ENCODE results near the gene UPF3B.

UPF3B gene

DNA sequence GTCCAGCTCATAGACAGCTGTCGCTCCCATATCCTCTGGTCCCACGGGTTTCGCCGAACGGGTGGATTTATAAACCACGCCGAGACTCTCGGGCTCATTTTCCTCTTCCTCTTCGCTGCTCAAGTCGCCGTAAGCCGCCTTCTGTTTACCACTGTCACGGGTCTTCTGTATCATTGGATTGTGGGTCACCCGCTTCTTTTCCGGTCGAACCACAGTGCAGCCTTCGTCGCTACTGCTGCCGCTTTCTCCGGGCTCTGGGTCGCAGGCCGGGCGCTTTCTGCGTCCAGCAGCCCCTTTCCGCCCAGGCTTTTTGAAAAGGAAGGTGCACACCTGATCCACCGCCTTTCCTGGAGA lies 18.5 kb upstream of the UPF3B start:
- CTCF ChIA-PET = interaction anchor here (0.7 to 3.0 kb wide), 3 partner anchors 9 to 84 kb away, joined by 3 to 9 read pairs (median 4); no protein-coding TSS in a partner anchor

DNA sequence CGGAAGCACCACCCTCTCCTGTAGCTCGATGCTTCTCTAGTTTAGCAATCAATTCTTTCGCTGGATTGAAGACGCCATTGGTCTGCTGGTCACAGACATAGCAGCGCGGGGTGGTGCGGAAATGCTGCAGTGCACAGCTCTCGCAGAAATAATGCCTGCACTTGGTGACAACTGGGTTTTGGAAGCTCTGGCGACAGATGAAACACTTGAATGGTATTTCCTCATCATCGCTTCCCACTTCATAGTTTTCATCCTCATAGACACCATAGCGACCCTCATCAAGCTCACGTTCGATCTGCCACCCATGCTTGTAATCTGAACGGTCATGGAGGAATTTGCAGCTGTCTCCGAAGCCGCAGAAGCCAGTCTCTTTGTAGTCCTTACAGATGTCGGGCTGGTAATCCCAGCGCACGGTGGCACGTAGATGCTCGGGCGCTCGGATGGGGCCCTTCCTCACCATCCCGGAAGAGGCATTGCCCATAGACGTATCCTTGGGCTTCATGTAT lies 17.9 kb upstream of the UPF3B start:
- CTCF ChIA-PET = interaction anchor here (0.6 to 3.0 kb wide), 7 partner anchors 10 to 172 kb away, joined by 3 to 9 read pairs (median 4); no protein-coding TSS in a partner anchor
- peaks cover 3 to 6% of the 10 kb centered on the region in 2 experiments for H3K36me3 ChIP-seq (ENCODE audit: control insufficient read depth in 2 of 2, insufficient read depth in 1 of 2, low read length in 2 of 2)
- H3K4me1 ChIP-seq (ENCODE audit: control insufficient read depth, insufficient read depth, low read length) = no peaks in the 10 kb centered on the region
- H3K27ac ChIP-seq (ENCODE audit: extremely low read depth, low read depth, low read length) = peak overlapping the region; percentile 90
- POLR2A ChIA-PET = interaction anchor here (0.8 to 2.9 kb wide), 7 partner anchors 10 to 265 kb away, joined by 3 to 33 read pairs (median 6); partner anchors contain the start of genes RPL39 and UPF3B
- peak overlapping the region; percentile 59 for H3K4me3 ChIP-seq (ENCODE audit: low read depth, low read length)
- no peaks in the 10 kb centered on the region for H3K9me3 ChIP-seq (ENCODE audit: control insufficient read depth, insufficient read depth, low read depth, low read length)
- TF ChIP-seq ZNF19 (tag by site-specific recombination; IDR thresholded peaks at IDR 0.05; ENCODE audit: low read depth) (no peak), ZBTB20 (tag by site-specific recombination; IDR thresholded peaks at IDR 0.05) (no peak; the same call in 1 of the 2 replicates), ZNF341 (tag by site-specific recombination; IDR thresholded peaks at IDR 0.05; ENCODE audit: low read depth) (peak; percentile 78), TCF7L2 (IDR thresholded peaks at IDR 0.05; ENCODE audit: borderline replicate concordance, low read depth, low read length) (no peak), ZNF660 (tag by site-specific recombination; IDR thresholded peaks at IDR 0.05) (peak; percentile 81; the same call in 1 of the 2 replicates), SCRT2 (tag by site-specific recombination; IDR thresholded peaks at IDR 0.05) (no peak)
- TF ChIP-seq, protein P1, sequence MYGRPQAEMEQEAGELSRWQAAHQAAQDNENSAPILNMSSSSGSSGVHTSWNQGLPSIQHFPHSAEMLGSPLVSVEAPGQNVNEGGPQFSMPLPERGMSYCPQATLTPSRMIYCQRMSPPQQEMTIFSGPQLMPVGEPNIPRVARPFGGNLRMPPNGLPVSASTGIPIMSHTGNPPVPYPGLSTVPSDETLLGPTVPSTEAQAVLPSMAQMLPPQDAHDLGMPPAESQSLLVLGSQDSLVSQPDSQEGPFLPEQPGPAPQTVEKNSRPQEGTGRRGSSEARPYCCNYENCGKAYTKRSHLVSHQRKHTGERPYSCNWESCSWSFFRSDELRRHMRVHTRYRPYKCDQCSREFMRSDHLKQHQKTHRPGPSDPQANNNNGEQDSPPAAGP (tag by site-specific recombination; IDR thresholded peaks at IDR 0.05) = no peak
- TF ChIP-seq, protein P2, sequence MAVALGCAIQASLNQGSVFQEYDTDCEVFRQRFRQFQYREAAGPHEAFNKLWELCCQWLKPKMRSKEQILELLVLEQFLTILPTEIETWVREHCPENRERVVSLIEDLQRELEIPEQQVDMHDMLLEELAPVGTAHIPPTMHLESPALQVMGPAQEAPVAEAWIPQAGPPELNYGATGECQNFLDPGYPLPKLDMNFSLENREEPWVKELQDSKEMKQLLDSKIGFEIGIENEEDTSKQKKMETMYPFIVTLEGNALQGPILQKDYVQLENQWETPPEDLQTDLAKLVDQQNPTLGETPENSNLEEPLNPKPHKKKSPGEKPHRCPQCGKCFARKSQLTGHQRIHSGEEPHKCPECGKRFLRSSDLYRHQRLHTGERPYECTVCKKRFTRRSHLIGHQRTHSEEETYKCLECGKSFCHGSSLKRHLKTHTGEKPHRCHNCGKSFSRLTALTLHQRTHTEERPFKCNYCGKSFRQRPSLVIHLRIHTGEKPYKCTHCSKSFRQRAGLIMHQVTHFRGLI (tag by site-specific recombination; IDR thresholded peaks at IDR 0.05) = no peak
- TF ChIP-seq, protein P3, sequence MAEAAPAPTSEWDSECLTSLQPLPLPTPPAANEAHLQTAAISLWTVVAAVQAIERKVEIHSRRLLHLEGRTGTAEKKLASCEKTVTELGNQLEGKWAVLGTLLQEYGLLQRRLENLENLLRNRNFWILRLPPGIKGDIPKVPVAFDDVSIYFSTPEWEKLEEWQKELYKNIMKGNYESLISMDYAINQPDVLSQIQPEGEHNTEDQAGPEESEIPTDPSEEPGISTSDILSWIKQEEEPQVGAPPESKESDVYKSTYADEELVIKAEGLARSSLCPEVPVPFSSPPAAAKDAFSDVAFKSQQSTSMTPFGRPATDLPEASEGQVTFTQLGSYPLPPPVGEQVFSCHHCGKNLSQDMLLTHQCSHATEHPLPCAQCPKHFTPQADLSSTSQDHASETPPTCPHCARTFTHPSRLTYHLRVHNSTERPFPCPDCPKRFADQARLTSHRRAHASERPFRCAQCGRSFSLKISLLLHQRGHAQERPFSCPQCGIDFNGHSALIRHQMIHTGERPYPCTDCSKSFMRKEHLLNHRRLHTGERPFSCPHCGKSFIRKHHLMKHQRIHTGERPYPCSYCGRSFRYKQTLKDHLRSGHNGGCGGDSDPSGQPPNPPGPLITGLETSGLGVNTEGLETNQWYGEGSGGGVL (tag by site-specific recombination; IDR thresholded peaks at IDR 0.05) = no peak
- TF ChIP-seq, protein P4, sequence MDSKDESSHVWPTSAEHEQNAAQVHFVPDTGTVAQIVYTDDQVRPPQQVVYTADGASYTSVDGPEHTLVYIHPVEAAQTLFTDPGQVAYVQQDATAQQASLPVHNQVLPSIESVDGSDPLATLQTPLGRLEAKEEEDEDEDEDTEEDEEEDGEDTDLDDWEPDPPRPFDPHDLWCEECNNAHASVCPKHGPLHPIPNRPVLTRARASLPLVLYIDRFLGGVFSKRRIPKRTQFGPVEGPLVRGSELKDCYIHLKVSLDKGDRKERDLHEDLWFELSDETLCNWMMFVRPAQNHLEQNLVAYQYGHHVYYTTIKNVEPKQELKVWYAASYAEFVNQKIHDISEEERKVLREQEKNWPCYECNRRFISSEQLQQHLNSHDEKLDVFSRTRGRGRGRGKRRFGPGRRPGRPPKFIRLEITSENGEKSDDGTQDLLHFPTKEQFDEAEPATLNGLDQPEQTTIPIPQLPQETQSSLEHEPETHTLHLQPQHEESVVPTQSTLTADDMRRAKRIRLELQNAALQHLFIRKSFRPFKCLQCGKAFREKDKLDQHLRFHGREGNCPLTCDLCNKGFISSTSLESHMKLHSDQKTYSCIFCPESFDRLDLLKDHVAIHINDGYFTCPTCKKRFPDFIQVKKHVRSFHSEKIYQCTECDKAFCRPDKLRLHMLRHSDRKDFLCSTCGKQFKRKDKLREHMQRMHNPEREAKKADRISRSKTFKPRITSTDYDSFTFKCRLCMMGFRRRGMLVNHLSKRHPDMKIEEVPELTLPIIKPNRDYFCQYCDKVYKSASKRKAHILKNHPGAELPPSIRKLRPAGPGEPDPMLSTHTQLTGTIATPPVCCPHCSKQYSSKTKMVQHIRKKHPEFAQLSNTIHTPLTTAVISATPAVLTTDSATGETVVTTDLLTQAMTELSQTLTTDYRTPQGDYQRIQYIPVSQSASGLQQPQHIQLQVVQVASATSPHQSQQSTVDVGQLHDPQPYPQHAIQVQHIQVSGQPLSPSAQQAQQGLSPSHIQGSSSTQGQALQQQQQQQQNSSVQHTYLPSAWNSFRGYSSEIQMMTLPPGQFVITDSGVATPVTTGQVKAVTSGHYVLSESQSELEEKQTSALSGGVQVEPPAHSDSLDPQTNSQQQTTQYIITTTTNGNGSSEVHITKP (tag by site-specific recombination; IDR thresholded peaks at IDR 0.05) = peak; percentile 68; the same call in 1 of the 2 replicates

More for the DNA sequence above, 18.5 kb upstream of the UPF3B start:
- Histone ChIP-seq H3K36me3 (ENCODE audit: control insufficient read depth in 2 of 2, insufficient read depth in 1 of 2, low read length in 2 of 2) (peaks cover 9 to 11% of the 10 kb centered on the region in 2 experiments), H3K4me1 (ENCODE audit: control insufficient read depth, insufficient read depth, low read length) (no peaks in the 10 kb centered on the region), H3K9me3 (ENCODE audit: control insufficient read depth, insufficient read depth, low read depth, low read length) (no peaks in the 10 kb centered on the region), H3K4me3 (ENCODE audit: low read depth, low read length) (peak overlapping the region; percentile 59), H3K27ac (ENCODE audit: extremely low read depth, low read depth, low read length) (peak overlapping the region; percentile 90)
- TF ChIP-seq ZNF140 (tag by site-specific recombination; IDR thresholded peaks at IDR 0.05) = no peak
- TF ChIP-seq, protein P5, sequence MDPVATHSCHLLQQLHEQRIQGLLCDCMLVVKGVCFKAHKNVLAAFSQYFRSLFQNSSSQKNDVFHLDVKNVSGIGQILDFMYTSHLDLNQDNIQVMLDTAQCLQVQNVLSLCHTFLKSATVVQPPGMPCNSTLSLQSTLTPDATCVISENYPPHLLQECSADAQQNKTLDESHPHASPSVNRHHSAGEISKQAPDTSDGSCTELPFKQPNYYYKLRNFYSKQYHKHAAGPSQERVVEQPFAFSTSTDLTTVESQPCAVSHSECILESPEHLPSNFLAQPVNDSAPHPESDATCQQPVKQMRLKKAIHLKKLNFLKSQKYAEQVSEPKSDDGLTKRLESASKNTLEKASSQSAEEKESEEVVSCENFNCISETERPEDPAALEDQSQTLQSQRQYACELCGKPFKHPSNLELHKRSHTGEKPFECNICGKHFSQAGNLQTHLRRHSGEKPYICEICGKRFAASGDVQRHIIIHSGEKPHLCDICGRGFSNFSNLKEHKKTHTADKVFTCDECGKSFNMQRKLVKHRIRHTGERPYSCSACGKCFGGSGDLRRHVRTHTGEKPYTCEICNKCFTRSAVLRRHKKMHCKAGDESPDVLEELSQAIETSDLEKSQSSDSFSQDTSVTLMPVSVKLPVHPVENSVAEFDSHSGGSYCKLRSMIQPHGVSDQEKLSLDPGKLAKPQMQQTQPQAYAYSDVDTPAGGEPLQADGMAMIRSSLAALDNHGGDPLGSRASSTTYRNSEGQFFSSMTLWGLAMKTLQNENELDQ (tag by site-specific recombination; IDR thresholded peaks at IDR 0.05; ENCODE audit: low read depth) = no peak
- TF ChIP-seq ZNF830 (tag by site-specific recombination; IDR thresholded peaks at IDR 0.05; ENCODE audit: low read depth) = no peak
- TF ChIP-seq, protein P6, sequence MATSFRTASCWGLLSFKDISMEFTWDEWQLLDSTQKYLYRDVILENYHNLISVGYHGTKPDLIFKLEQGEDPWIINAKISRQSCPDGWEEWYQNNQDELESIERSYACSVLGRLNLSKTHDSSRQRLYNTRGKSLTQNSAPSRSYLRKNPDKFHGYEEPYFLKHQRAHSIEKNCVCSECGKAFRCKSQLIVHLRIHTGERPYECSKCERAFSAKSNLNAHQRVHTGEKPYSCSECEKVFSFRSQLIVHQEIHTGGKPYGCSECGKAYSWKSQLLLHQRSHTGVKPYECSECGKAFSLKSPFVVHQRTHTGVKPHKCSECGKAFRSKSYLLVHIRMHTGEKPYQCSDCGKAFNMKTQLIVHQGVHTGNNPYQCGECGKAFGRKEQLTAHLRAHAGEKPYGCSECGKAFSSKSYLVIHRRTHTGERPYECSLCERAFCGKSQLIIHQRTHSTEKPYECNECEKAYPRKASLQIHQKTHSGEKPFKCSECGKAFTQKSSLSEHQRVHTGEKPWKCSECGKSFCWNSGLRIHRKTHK (tag by site-specific recombination; IDR thresholded peaks at IDR 0.05) = no peak
- no peak for TF ChIP-seq TRIM28 (IDR thresholded peaks at IDR 0.05; ENCODE audit: borderline replicate concordance, low read length)
- no peak for TF ChIP-seq TCF7L2 (IDR thresholded peaks at IDR 0.05; ENCODE audit: borderline replicate concordance, low read depth, low read length)
- no peak for TF ChIP-seq OSR2 (tag by site-specific recombination; IDR thresholded peaks at IDR 0.05)
- TF ChIP-seq, protein P7, sequence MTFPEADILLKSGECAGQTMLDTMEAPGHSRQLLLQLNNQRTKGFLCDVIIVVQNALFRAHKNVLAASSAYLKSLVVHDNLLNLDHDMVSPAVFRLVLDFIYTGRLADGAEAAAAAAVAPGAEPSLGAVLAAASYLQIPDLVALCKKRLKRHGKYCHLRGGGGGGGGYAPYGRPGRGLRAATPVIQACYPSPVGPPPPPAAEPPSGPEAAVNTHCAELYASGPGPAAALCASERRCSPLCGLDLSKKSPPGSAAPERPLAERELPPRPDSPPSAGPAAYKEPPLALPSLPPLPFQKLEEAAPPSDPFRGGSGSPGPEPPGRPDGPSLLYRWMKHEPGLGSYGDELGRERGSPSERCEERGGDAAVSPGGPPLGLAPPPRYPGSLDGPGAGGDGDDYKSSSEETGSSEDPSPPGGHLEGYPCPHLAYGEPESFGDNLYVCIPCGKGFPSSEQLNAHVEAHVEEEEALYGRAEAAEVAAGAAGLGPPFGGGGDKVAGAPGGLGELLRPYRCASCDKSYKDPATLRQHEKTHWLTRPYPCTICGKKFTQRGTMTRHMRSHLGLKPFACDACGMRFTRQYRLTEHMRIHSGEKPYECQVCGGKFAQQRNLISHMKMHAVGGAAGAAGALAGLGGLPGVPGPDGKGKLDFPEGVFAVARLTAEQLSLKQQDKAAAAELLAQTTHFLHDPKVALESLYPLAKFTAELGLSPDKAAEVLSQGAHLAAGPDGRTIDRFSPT (tag by site-specific recombination; IDR thresholded peaks at IDR 0.05) = no peak
- no peak for TF ChIP-seq ZNF544 (tag by site-specific recombination; IDR thresholded peaks at IDR 0.05)
- no peak for TF ChIP-seq RBAK (tag by site-specific recombination; IDR thresholded peaks at IDR 0.05)
- POLR2A ChIA-PET = interaction anchor here (0.8 to 2.9 kb wide), 7 partner anchors 10 to 265 kb away, joined by 3 to 33 read pairs (median 6); partner anchors contain the start of genes RPL39 and UPF3B
